Measurements from ENCODE around the gene ADGRE2.

ADGRE2 gene

DNA sequence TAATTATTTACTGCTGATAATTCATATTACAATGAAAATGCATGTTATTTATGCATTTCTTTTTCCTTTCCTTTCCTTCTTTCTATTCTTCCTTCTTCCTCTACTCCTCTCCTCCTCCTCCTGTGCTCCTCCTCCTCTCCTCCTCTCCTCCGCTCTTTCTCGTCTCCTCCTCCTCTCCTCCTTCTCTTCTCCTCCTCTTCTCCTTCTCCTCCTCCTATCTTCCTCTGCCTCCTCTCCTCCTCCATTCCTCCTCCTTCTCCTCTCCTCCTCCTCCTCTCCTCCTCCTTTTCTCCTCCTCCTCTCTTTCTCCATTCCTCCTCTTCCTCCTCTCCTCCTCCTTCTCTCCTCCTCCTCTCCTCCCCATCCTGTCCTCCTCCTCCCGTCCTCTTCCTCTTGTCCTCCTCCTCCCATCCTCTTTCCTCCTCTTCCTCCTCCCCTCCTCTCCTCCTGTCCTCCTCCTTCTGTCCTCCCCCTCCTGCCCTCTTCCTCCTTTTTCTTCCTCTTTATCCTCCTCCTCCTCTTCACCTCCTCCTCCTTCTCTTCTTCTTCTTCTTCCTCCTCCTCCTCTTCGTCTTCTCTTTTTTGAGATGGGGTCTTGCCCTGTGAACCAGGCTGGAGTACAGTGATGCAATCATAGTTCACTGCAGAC lies 14.7 kb downstream of the ADGRE2 start:
- Histone ChIP-seq H4K20me1 (ENCODE audit: control insufficient read depth, insufficient read depth, low read depth, low read length) (no peaks in the 10 kb centered on the region), H3K9me3 (ENCODE audit: control insufficient read depth, insufficient read depth, low read length) (no peaks in the 10 kb centered on the region), H3F3A (ENCODE audit: control insufficient read depth, insufficient read depth) (no peaks in the 10 kb centered on the region), H3K4me2 (ENCODE audit: low read length) (no peak overlapping the region), H3K79me2 (ENCODE audit: control insufficient read depth, low read length) (no peaks in the 10 kb centered on the region), H3K4me1 (ENCODE audit: control insufficient read depth, low read length) (no peaks in the 10 kb centered on the region), H3K9me2 (replicated peaks; ENCODE audit: control insufficient read depth, low read length) (no peaks in the 10 kb centered on the region), H3K27ac (ENCODE audit: low read depth, low read length) (no peak overlapping the region), H3K36me3 (ENCODE audit: control insufficient read depth, low read length) (no peaks in the 10 kb centered on the region), H3K4me3 (ENCODE audit: low read length) (no peak overlapping the region), H3K27me3 (ENCODE audit: control insufficient read depth, low read length) (no peaks in the 10 kb centered on the region)
- TF ChIP-seq, protein P1, sequence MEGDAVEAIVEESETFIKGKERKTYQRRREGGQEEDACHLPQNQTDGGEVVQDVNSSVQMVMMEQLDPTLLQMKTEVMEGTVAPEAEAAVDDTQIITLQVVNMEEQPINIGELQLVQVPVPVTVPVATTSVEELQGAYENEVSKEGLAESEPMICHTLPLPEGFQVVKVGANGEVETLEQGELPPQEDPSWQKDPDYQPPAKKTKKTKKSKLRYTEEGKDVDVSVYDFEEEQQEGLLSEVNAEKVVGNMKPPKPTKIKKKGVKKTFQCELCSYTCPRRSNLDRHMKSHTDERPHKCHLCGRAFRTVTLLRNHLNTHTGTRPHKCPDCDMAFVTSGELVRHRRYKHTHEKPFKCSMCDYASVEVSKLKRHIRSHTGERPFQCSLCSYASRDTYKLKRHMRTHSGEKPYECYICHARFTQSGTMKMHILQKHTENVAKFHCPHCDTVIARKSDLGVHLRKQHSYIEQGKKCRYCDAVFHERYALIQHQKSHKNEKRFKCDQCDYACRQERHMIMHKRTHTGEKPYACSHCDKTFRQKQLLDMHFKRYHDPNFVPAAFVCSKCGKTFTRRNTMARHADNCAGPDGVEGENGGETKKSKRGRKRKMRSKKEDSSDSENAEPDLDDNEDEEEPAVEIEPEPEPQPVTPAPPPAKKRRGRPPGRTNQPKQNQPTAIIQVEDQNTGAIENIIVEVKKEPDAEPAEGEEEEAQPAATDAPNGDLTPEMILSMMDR (IDR thresholded peaks at IDR 0.05; ENCODE audit: low read depth, low read length, poor library complexity, severe bottlenecking), result no peak
- TF ChIP-seq EZH2phosphoT487 (IDR thresholded peaks at IDR 0.05; ENCODE audit: borderline replicate concordance, low read length), result no peak

DNA sequence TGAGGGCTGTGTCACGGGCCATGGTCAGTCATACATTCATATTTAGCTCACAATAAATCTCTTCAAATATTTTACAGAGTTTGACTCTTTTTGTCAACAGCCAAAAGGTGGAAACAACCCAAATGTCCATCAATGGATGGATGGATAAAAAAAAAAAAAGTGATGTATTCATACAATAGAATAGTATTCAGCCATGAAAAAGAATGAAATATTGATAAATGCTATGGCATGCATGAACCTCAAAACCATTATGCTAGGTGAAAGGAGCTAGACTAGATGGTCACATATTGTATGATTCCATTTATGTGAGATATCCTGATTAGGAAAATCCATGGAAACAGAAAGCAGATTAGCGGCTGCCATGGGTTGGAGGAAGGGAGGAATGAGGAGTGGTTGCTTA lies 16.2 kb downstream of the ADGRE2 start:
- H3K4me3 ChIP-seq (ENCODE audit: low read length), result no peak overlapping the region
- no peaks in the 10 kb centered on the region for H3K9me3 ChIP-seq (ENCODE audit: control insufficient read depth, insufficient read depth, low read length)
- no peaks in the 10 kb centered on the region for H3K36me3 ChIP-seq (ENCODE audit: control insufficient read depth, low read length)
- no peaks in the 10 kb centered on the region for H3K9me2 ChIP-seq (replicated peaks; ENCODE audit: control insufficient read depth, low read length)
- no peaks in the 10 kb centered on the region for H3F3A ChIP-seq (ENCODE audit: control insufficient read depth, insufficient read depth)
- H3K4me1 ChIP-seq (ENCODE audit: control insufficient read depth, low read length), result no peaks in the 10 kb centered on the region
- TF ChIP-seq EZH2phosphoT487 (IDR thresholded peaks at IDR 0.05; ENCODE audit: borderline replicate concordance, low read length), result no peak
- TF ChIP-seq, protein P1 (IDR thresholded peaks at IDR 0.05; ENCODE audit: low read depth, low read length, poor library complexity, severe bottlenecking), result no peak
- H3K27ac ChIP-seq (ENCODE audit: low read depth, low read length), result no peak overlapping the region
- H3K4me2 ChIP-seq (ENCODE audit: low read length), result no peak overlapping the region
- H3K27me3 ChIP-seq (ENCODE audit: control insufficient read depth, low read length), result no peaks in the 10 kb centered on the region
- H4K20me1 ChIP-seq (ENCODE audit: control insufficient read depth, insufficient read depth, low read depth, low read length), result no peaks in the 10 kb centered on the region
- no peaks in the 10 kb centered on the region for H3K79me2 ChIP-seq (ENCODE audit: control insufficient read depth, low read length)

DNA sequence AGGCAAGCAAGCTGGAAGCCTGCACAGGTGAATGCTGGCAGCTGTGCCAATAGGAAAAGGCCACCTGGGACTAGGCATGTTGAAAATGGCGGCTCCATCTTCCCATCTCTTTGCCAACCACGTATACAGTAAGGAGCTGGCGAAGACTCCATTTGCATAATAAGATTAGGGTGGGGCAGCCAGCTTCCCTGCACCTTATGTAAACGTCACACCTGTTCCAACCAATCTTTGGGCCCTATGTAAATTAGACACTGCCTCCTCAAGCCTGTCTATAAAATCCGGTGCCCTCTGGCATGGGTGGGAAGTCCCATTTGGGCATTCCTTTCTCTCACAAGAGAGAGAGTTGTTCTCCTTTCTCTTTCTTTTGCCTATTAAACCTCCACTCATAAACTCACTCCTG lies 16.8 kb downstream of the ADGRE2 start:
- TF ChIP-seq, protein P1 (IDR thresholded peaks at IDR 0.05; ENCODE audit: low read depth, low read length, poor library complexity, severe bottlenecking), result no peak
- no peak for TF ChIP-seq EZH2phosphoT487 (IDR thresholded peaks at IDR 0.05; ENCODE audit: borderline replicate concordance, low read length)
- H3K27ac ChIP-seq (ENCODE audit: low read depth, low read length), result no peak overlapping the region
- H3K9me3 ChIP-seq (ENCODE audit: control insufficient read depth, insufficient read depth, low read length), result no peaks in the 10 kb centered on the region
- H3K4me2 ChIP-seq (ENCODE audit: low read length), result no peak overlapping the region
- no peaks in the 10 kb centered on the region for H3K79me2 ChIP-seq (ENCODE audit: control insufficient read depth, low read length)
- no peaks in the 10 kb centered on the region for H4K20me1 ChIP-seq (ENCODE audit: control insufficient read depth, insufficient read depth, low read depth, low read length)
- H3K27me3 ChIP-seq (ENCODE audit: control insufficient read depth, low read length), result no peaks in the 10 kb centered on the region
- H3K4me3 ChIP-seq (ENCODE audit: low read length), result no peak overlapping the region
- H3K9me2 ChIP-seq (replicated peaks; ENCODE audit: control insufficient read depth, low read length), result no peaks in the 10 kb centered on the region
- H3F3A ChIP-seq (ENCODE audit: control insufficient read depth, insufficient read depth), result no peaks in the 10 kb centered on the region
- no peaks in the 10 kb centered on the region for H3K4me1 ChIP-seq (ENCODE audit: control insufficient read depth, low read length)
- no peaks in the 10 kb centered on the region for H3K36me3 ChIP-seq (ENCODE audit: control insufficient read depth, low read length)

Data from DOHH2 (cell line).